HepG2 (cell line): ENCODE results near the gene COL2A1.

Experiments
- MAFK ChIP-seq, 2 experiments: IDR thresholded peaks in 1 of 2; conservative IDR thresholded peaks in 1 of 2; 2 replicates each; pipeline ENCODE4 v1.6.1; 2011; ENCODE audit warnings: improper control_type of control experiment in 2 of 2, low read length in 2 of 2
- ZNF326 ChIP-seq: sonication (generic); formaldehyde crosslinking; IDR thresholded peaks from 2 replicates; pipeline ENCODE4 v1.4.0; 2020; ENCODE audit warnings: missing genetic modification reagents, borderline replicate concordance
- TF ChIP-seq, protein P1 (sequence below): sonication (generic); formaldehyde crosslinking; IDR thresholded peaks from 2 replicates; pipeline ENCODE4 v1.5.0; 2020; ENCODE audit warnings: mild to moderate bottlenecking, missing genetic modification reagents, moderate library complexity

DNA sequence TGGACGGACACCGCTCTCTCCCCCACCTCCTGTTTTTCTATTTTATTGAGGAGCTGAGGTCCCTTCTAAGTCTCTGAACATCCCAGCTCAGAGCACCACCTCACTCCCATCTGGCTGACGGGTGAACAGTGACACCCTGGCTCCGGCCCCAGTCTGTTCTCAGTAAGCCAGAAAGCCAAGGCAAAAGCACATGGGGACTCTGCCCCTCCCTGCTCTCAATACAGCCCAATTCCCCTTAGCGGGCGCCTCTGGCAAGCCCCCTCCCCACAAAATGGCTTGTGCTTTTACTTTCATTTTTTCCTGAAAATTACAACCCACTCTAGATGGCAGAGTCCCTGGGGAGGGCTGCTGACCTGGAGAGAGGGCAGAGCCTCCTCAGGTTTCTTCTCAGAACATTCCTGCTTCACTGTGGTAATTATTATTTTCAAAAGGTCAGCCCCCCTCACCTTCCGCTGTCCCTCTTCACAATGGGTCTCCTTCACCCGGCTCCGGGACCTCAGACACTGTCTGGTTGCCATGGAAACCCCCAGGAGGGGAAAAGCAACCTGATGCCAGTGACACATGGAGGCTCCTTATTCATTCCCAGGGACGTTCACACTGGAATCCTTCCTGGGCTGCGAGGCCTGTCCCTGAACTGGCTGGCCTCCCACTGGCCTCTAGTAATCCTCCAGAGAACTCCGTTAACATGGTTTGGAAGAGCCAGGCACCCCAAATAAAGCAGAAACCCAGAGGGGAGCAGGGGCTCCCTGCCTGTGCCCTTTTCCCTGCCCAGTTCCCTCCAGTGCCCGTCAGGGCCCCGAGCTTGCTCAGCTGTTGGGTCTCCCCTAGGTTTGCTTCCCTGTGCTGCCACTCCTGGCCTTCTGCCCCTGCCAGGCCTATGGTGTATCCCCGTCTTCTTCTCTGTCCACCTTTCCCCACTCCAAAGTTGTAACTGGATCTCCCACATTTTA is 15.9 kb downstream of the COL2A1 start:
- TF ChIP-seq ZNF326 (CRISPR knock-in tag) (no peak), MAFK (conservative IDR thresholded peaks at IDR 0.05 in 1 of 2, IDR thresholded peaks at IDR 0.05 in 1 of 2; ENCODE audit: low read length in 2 of 2) (no peak)
- TF ChIP-seq, protein P1, sequence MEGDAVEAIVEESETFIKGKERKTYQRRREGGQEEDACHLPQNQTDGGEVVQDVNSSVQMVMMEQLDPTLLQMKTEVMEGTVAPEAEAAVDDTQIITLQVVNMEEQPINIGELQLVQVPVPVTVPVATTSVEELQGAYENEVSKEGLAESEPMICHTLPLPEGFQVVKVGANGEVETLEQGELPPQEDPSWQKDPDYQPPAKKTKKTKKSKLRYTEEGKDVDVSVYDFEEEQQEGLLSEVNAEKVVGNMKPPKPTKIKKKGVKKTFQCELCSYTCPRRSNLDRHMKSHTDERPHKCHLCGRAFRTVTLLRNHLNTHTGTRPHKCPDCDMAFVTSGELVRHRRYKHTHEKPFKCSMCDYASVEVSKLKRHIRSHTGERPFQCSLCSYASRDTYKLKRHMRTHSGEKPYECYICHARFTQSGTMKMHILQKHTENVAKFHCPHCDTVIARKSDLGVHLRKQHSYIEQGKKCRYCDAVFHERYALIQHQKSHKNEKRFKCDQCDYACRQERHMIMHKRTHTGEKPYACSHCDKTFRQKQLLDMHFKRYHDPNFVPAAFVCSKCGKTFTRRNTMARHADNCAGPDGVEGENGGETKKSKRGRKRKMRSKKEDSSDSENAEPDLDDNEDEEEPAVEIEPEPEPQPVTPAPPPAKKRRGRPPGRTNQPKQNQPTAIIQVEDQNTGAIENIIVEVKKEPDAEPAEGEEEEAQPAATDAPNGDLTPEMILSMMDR: no peak
